Erythroblast (primary cell): ENCODE measurements around the gene FCRL6.

Source experiments
- GATA1 ChIP-seq: IDR thresholded peaks from 2 replicates; pipeline ENCODE4 v1.6.1; 2011; ENCODE audit warnings: low read depth, mild to moderate bottlenecking, control low read depth, low read length, moderate library complexity
- POLR2A ChIP-seq: IDR thresholded peaks from 2 replicates; pipeline ENCODE4 v1.6.1; 2011; ENCODE audit warnings: mild to moderate bottlenecking, low read length

GRCh38 chr1:159831412-159832141 lies 29.4 kb downstream of the FCRL6 start:
- no peak for TF ChIP-seq POLR2A
- no peak for TF ChIP-seq GATA1
